ENCODE results near the gene ZNF853. TPM values are rescaled to one million over a fixed set of nuclear protein-coding genes. Genes with fewer than 3 reads are reported as not detected.
"Not testable (repeated sequence)": the region's sequence is repeated elsewhere in the genome, so short reads cannot be mapped to it uniquely, and the experiment has no call there.

The ZNF853 gene
- polyA plus RNA-seq, 3 donors: 0.15 TPM; not detected in 2

DNA sequence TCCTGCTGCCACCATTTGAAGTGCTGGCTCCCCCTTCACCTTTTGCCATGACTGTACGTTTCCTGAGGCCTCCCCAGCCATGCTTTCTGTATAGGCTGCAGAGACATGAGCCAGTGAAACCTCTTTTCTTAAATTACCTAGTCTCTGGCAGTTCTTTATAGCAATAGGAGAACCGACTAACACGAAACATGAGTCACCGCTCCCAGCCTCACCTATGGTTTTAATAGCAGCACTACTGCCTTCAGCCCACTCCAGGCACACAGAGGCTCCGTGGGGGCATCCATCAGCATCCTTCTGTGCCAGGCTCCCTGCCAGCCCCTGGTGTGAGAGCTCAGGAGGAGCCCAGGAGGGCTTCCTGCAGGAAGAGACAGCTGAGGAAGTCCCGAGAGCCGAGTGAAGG, 16.2 kb downstream of the ZNF853 start:
- peaks cover 26 to 34% of the 10 kb centered on the region in 2 donors for H3K4me1 ChIP-seq (ENCODE audit: control insufficient read depth in 1 of 2, insufficient read depth in 2 of 2, low read length in 2 of 2)
- Mint-ChIP-seq H3K4me1 (peaks cover 23% of the 10 kb centered on the region), H3K36me3 (no peaks in the 10 kb centered on the region), H3K9me3 (peaks cover 11 to 23% (median 17%) of the 10 kb centered on the region in 7 donors), H3K27me3 (ENCODE audit: low read depth in 3 of 3) (peaks cover 11 to 18% (median 13%) of the 10 kb centered on the region in 3 donors), H3K27ac (no peak overlapping the region), H3K4me3 (peak overlapping the region in 1 of 2 donors; percentile 26)
- peaks cover 5% of the 10 kb centered on the region for H3K79me2 ChIP-seq (ENCODE audit: insufficient read depth, low read length)
- no peak overlapping the region for H2AFZ ChIP-seq (ENCODE audit: insufficient read depth, low read depth, low read length, poor library complexity, severe bottlenecking)
- H3K36me3 ChIP-seq (replicated peaks in 1 of 2; ENCODE audit: control insufficient read depth in 1 of 2, insufficient read depth in 2 of 2, low read length in 2 of 2): no peaks in the 10 kb centered on the region
- WGBS (ENCODE audit: insufficient coverage): 81% methylated on average over 6 of the region's 7 CpGs
- TF ChIP-seq, protein P1, sequence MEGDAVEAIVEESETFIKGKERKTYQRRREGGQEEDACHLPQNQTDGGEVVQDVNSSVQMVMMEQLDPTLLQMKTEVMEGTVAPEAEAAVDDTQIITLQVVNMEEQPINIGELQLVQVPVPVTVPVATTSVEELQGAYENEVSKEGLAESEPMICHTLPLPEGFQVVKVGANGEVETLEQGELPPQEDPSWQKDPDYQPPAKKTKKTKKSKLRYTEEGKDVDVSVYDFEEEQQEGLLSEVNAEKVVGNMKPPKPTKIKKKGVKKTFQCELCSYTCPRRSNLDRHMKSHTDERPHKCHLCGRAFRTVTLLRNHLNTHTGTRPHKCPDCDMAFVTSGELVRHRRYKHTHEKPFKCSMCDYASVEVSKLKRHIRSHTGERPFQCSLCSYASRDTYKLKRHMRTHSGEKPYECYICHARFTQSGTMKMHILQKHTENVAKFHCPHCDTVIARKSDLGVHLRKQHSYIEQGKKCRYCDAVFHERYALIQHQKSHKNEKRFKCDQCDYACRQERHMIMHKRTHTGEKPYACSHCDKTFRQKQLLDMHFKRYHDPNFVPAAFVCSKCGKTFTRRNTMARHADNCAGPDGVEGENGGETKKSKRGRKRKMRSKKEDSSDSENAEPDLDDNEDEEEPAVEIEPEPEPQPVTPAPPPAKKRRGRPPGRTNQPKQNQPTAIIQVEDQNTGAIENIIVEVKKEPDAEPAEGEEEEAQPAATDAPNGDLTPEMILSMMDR (IDR thresholded peaks at IDR 0.05): no peak
- intact Hi-C loops (cut with micrococcal nuclease): loop anchor here (5.0 kb wide), 1 partner anchor 44 kb away; no protein-coding TSS in a partner anchor
- no peak overlapping the region for H3K27ac ChIP-seq (ENCODE audit: low read depth in 1 of 2, low read length in 2 of 2)
- no peaks in the 10 kb centered on the region for H4K20me1 ChIP-seq (ENCODE audit: insufficient read depth, low read length)
- H3K9me3 ChIP-seq (replicated peaks in 1 of 2; ENCODE audit: control insufficient read depth in 1 of 2, insufficient read depth in 1 of 2, low read length in 2 of 2): peaks cover 0 to 22% of the 10 kb centered on the region in 2 donors
- H3K4me3 ChIP-seq (replicated peaks in 1 of 3; ENCODE audit: low read depth in 2 of 3, low read length in 3 of 3): no peak overlapping the region
- no peak overlapping the region for H3K4me2 ChIP-seq (replicated peaks; ENCODE audit: extremely low read depth, low read length, poor library complexity, severe bottlenecking)
- H3K9ac ChIP-seq (ENCODE audit: insufficient read depth, low read length, poor library complexity, severe bottlenecking): no peak overlapping the region
- no peak for DNase-seq
- no peaks in the 10 kb centered on the region for H3K27me3 ChIP-seq (ENCODE audit: control insufficient read depth in 2 of 2, insufficient read depth in 2 of 2, low read length in 2 of 2)

DNA sequence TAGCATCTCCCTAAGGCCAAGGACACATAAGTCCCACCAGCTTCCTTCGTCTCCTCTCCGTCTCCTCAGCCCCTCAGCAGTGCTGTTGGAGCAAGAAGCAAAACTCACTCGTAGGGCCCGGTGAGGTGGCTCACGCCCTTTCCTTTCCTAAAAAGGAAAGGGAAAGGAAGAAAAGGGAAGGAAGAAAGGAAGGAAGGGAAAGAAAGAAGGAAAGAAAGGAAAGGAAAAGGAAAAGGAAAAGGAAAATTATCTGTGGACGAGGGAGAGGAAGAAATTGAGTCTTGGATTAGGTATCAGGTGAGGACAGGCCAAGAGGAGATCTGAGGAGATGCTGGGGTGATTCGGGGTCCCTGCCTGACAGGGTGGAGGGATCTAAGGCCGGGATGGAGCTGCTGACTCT, 18.6 kb downstream of the ZNF853 start:
- TF ChIP-seq, protein P1 (IDR thresholded peaks at IDR 0.05): no peak
- peaks cover 0 to 22% of the 10 kb centered on the region in 2 donors for H3K9me3 ChIP-seq (replicated peaks in 1 of 2; ENCODE audit: control insufficient read depth in 1 of 2, insufficient read depth in 1 of 2, low read length in 2 of 2)
- H3K4me3 ChIP-seq (replicated peaks in 1 of 3; ENCODE audit: low read depth in 2 of 3, low read length in 3 of 3): no peak overlapping the region
- peaks cover 6% of the 10 kb centered on the region in 2 donors for H3K36me3 Mint-ChIP-seq
- no peak for DNase-seq
- no peak overlapping the region for H3K9ac ChIP-seq (ENCODE audit: insufficient read depth, low read length, poor library complexity, severe bottlenecking)
- H3K4me3 Mint-ChIP-seq: no peak overlapping the region
- peak overlapping the region; percentile 18 for H2AFZ ChIP-seq (ENCODE audit: insufficient read depth, low read depth, low read length, poor library complexity, severe bottlenecking)
- peaks cover 25% of the 10 kb centered on the region for H3K79me2 ChIP-seq (ENCODE audit: insufficient read depth, low read length)
- H3K27ac Mint-ChIP-seq: peak overlapping the region; percentile 73 to 98 (median 93)
- H3K4me2 ChIP-seq (replicated peaks; ENCODE audit: extremely low read depth, low read length, poor library complexity, severe bottlenecking): no peak overlapping the region
- peaks cover 36% of the 10 kb centered on the region for H3K4me1 Mint-ChIP-seq
- WGBS (ENCODE audit: insufficient coverage): 100% methylated on average over 1 of the region's 8 CpGs
- H4K20me1 ChIP-seq (ENCODE audit: insufficient read depth, low read length): peaks cover 12% of the 10 kb centered on the region
- H3K4me1 ChIP-seq (ENCODE audit: control insufficient read depth in 1 of 2, insufficient read depth in 2 of 2, low read length in 2 of 2): peaks cover 43 to 54% of the 10 kb centered on the region in 2 donors
- H3K9me3 Mint-ChIP-seq: peaks cover 11 to 23% (median 17%) of the 10 kb centered on the region in 7 donors
- intact Hi-C loops (cut with micrococcal nuclease): loop anchor here (5.0 kb wide), 1 partner anchor 47 kb away; no protein-coding TSS in a partner anchor
- H3K27me3 Mint-ChIP-seq (ENCODE audit: low read depth in 3 of 3): peaks cover 6 to 10% (median 9%) of the 10 kb centered on the region in 3 donors
- peak overlapping the region; percentile 59 to 98 for H3K27ac ChIP-seq (ENCODE audit: low read depth in 1 of 2, low read length in 2 of 2)
- no peaks in the 10 kb centered on the region for H3K27me3 ChIP-seq (ENCODE audit: control insufficient read depth in 2 of 2, insufficient read depth in 2 of 2, low read length in 2 of 2)
- peaks cover 0 to under 1% of the 10 kb centered on the region in 2 donors for H3K36me3 ChIP-seq (replicated peaks in 1 of 2; ENCODE audit: control insufficient read depth in 1 of 2, insufficient read depth in 2 of 2, low read length in 2 of 2)

DNA sequence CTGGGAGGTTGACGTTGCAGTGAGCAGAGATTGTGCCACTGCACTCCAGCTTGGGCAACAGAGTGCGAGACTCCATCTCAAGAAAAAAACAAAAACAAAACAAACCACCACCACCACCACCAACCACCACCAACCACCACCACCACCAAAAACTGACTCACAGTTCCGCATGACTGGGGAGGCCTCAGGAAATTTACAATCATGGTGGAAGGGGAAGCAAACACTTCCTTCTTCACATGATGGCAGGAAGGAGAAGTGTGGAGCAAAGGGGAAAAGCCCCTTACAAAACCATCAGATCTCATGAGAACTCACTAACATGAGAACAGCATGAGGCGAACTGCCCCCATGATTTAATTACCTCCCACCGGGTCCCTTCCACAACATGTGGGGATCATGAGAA, 19.6 kb downstream of the ZNF853 start:
- H3K4me1 ChIP-seq (ENCODE audit: control insufficient read depth in 1 of 2, insufficient read depth in 2 of 2, low read length in 2 of 2): peaks cover 48 to 63% of the 10 kb centered on the region in 2 donors
- peak overlapping the region; percentile 86 to 98 for H3K27ac ChIP-seq (ENCODE audit: low read depth in 1 of 2, low read length in 2 of 2)
- H3K4me1 Mint-ChIP-seq: peaks cover 45% of the 10 kb centered on the region
- peaks cover 15 to 23% (median 19%) of the 10 kb centered on the region in 7 donors for H3K9me3 Mint-ChIP-seq
- intact Hi-C loops (cut with micrococcal nuclease): loop anchor here (5.0 kb wide), 2 partner anchors 48 to 72 kb away; partner anchors contain the start of gene ZNF12 (in 1 of the 2)
- peak; percentile 84 to 91 (median 88) for DNase-seq
- H3K36me3 ChIP-seq (replicated peaks in 1 of 2; ENCODE audit: control insufficient read depth in 1 of 2, insufficient read depth in 2 of 2, low read length in 2 of 2); H3K27me3 ChIP-seq (ENCODE audit: control insufficient read depth in 2 of 2, insufficient read depth in 2 of 2, low read length in 2 of 2); H3K27me3 Mint-ChIP-seq (ENCODE audit: low read depth in 3 of 3): not testable (repeated sequence)
- H3K4me3 Mint-ChIP-seq: peak overlapping the region; percentile 15 to 56
- peak overlapping the region; percentile 93 to 98 (median 95) for H3K27ac Mint-ChIP-seq
- 7% methylated on average over 3 of the region's 5 CpGs for WGBS (ENCODE audit: insufficient coverage)
- peak overlapping the region; percentile 26 for H2AFZ ChIP-seq (ENCODE audit: insufficient read depth, low read depth, low read length, poor library complexity, severe bottlenecking)
- peaks cover 34% of the 10 kb centered on the region for H3K79me2 ChIP-seq (ENCODE audit: insufficient read depth, low read length)
- H3K9ac ChIP-seq (ENCODE audit: insufficient read depth, low read length, poor library complexity, severe bottlenecking): peak overlapping the region; percentile 64
- peak overlapping the region; percentile 1 for H3K4me2 ChIP-seq (replicated peaks; ENCODE audit: extremely low read depth, low read length, poor library complexity, severe bottlenecking)
- peak overlapping the region in 1 of 3 experiments; percentile 28 for H3K4me3 ChIP-seq (replicated peaks in 1 of 3; ENCODE audit: low read depth in 2 of 3, low read length in 3 of 3)
- peaks cover 22% of the 10 kb centered on the region for H4K20me1 ChIP-seq (ENCODE audit: insufficient read depth, low read length)
- H3K36me3 Mint-ChIP-seq: peaks cover 15% of the 10 kb centered on the region in 2 donors
- H3K9me3 ChIP-seq (replicated peaks in 1 of 2; ENCODE audit: control insufficient read depth in 1 of 2, insufficient read depth in 1 of 2, low read length in 2 of 2): peaks cover 0 to 22% of the 10 kb centered on the region in 2 donors
